Naive thymus-derived CD8-positive, alpha-beta T cell (primary cell): ENCODE data around the gene EPB41L2. TPM values are rescaled to one million over a fixed set of nuclear protein-coding genes. Genes with fewer than 3 reads are reported as not detected.

Experiments used
- ATAC-seq, 2 donors: fragments of 150-1000 bp; cut with Tn5 transposase in 1 of 2; sonication (Bioruptor Pico), chemical (Tn5 transposase) in 1 of 2; 1 replicate in 1 of 2; 2 replicates in 1 of 2; pipeline ENCODE4 v1.10.0; 2021; ENCODE audit warnings: mild to moderate bottlenecking in 2 of 2, moderate library complexity in 2 of 2
- POLR2A ChIA-PET: fragments of 350-600 bp; sonication (Branson Sonifier 250); formaldehyde crosslinking; loops from one replicate; lab custom pipeline; 2021; ENCODE audit warnings: antibody characterized with exemption; lab: Charles Lee
- DNase-seq, 10 donors: peaks; one replicate each; pipeline versions ENCODE4 v3.0.0 to v3.0.0-alpha.2; 2020 to 2022
- H3K27ac Mint-ChIP-seq, 10 donors: one replicate each; pipeline ENCODE4 v1.8.0; 2020 to 2022; ENCODE audit warnings: mild to moderate bottlenecking in 10 of 10, mixed read lengths in 10 of 10, moderate library complexity in 4 of 10, inconsistent platforms in 1 of 10
- H3K27me3 Mint-ChIP-seq, 5 donors: one replicate each; pipeline ENCODE4 v1.8.0; 2021 to 2022; ENCODE audit warnings: mixed read lengths in 5 of 5
- H3K36me3 Mint-ChIP-seq, 3 donors: one replicate each; pipeline ENCODE4 v1.8.0; 2020 to 2022; ENCODE audit warnings: mixed read lengths in 3 of 3, mild to moderate bottlenecking in 2 of 3, inconsistent platforms in 1 of 3
- H3K4me1 Mint-ChIP-seq, 4 donors: one replicate each; pipeline ENCODE4 v1.8.0; 2021 to 2022; ENCODE audit warnings: mixed read lengths in 4 of 4
- H3K4me3 Mint-ChIP-seq, 10 donors: one replicate each; pipeline ENCODE4 v1.8.0; 2020 to 2022; ENCODE audit warnings: mild to moderate bottlenecking in 10 of 10, mixed read lengths in 10 of 10, moderate library complexity in 6 of 10, inconsistent platforms in 1 of 10
- H3K9me3 Mint-ChIP-seq, 9 donors: one replicate each; pipeline ENCODE4 v1.8.0; 2020 to 2022; ENCODE audit warnings: mixed read lengths in 9 of 9, mild to moderate bottlenecking in 3 of 9, inconsistent platforms in 1 of 9, moderate library complexity in 1 of 9
- polyA plus RNA-seq, 3 donors: library from polyadenylated mRNA; unstranded; fragments of 300-500 nt; fragmentation: Illumina TruSeq; gene quantifications; one replicate each; pipeline ENCODE4 v1.2.3, GENCODE V29; 2021
- total RNA-seq, 8 experiments: library from RNA in 2 of 8; stranded (reverse) in 2 of 8; gene quantifications; one replicate each; pipeline ENCODE4 v1.2.3 and lab custom pipeline; 2021 to 2026

The EPB41L2 gene
- total and polyA plus RNA-seq, 5 experiments from 2014 or later = 1.8 to 31.1 (median 3.3) TPM

DNA sequence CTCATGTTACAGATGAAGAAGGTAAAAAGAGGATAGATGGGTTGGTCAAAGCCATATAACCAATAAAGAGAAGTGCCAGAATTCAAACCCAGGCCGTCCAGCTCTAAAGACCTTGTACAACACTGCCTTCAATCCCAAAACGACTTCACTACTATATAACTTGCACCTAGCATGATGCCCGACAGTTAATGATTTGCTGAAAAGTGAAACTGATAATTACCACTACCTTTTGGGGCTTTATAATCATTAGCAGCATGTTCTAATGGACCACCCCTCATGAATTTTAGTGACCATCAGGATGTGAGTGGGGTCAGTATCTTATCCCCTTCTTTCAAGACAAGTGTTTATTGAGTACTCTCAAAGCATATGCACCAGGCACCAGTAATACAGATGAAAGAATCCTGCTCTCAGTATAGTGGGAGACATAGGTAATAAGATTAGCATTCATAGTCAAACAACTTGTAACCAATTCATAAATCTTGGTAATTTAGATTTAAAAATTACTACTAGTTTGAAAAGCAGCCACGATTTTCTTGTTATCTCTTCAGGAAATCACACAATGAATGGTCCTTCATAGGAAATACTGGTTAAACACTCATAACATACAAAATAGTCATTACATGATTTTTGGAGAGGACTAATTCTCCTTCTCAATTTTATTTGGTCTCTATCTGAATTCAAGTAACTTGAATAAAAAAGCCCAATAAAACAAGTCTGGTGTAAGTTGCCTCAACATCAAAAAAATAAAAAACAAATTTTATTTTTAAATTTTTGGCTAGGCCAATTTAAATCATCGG is 98.0 kb downstream of the EPB41L2 start:
- POLR2A ChIA-PET = no interaction called here
- Mint-ChIP-seq H3K36me3 (no peaks in the 10 kb centered on the region), H3K4me1 (peaks cover 0 to 17% (median 0%) of the 10 kb centered on the region in 4 donors), H3K4me3 (no peak overlapping the region), H3K27ac (no peak overlapping the region), H3K27me3 (no peaks in the 10 kb centered on the region), H3K9me3 (no peaks in the 10 kb centered on the region)
- DNase-seq = no peak
- ATAC-seq = no peak

DNA sequence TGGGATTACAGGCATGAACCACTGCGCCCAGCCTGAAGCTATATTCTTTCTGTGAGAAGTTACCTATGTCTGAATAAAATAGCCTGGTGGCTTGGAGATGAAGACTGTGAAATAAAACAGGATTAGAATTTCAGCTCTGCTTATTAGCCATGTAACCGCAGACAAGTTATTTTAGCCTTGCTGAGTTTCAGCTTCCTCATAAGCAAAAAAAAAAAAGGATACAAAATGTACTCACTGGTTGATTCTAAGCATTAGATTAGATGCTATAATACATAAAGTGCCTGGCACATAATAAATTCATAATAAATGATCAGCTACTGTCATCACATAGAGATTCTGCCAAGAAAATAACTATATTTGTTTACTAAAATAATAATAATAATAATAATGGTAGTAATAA is 98.8 kb downstream of the EPB41L2 start:
- H3K4me3 Mint-ChIP-seq = no peak overlapping the region
- DNase-seq = no peak
- H3K4me1 Mint-ChIP-seq = peaks cover 0 to 17% (median 0%) of the 10 kb centered on the region in 4 donors
- H3K27ac Mint-ChIP-seq = no peak overlapping the region
- H3K9me3 Mint-ChIP-seq = no peaks in the 10 kb centered on the region
- H3K36me3 Mint-ChIP-seq = peaks cover 0 to under 1% (median 0%) of the 10 kb centered on the region in 3 donors
- POLR2A ChIA-PET = no interaction called here
- ATAC-seq = no peak
- H3K27me3 Mint-ChIP-seq = no peaks in the 10 kb centered on the region

- ATAC-seq = no peak
- Mint-ChIP-seq H3K4me3 (no peak overlapping the region), H3K36me3 (peaks cover 0 to 10% (median 0%) of the 10 kb centered on the region in 3 donors), H3K27ac (no peak overlapping the region), H3K9me3 (no peaks in the 10 kb centered on the region), H3K27me3 (no peaks in the 10 kb centered on the region), H3K4me1 (peaks cover 0 to 17% (median 1%) of the 10 kb centered on the region in 4 donors)
- POLR2A ChIA-PET = no interaction called here
- DNase-seq = no peak
Observed at GRCh38 chr6:130962966-130963365, 100.1 kb downstream of the EPB41L2 start.

DNA sequence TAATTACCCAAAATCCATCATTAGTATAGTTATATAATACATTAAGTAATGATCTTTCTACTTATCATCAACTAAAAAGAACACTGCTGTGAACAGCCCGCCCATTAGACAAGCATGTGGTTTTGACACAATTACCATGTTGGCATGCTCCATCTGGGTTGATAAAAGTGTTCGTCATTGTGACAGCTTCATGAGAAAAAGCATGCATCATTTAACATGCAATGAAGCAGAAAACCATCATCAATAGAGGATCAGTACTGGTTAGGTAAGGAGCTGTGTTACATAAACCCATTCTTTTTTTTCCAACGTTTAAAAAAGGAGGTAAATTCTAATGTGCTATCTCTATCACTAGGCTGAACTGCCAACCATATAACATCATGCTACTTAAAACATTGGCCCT is 101.9 kb downstream of the EPB41L2 start:
- no peaks in the 10 kb centered on the region for H3K27me3 Mint-ChIP-seq
- peaks cover 1 to 10% (median 2%) of the 10 kb centered on the region in 3 donors for H3K36me3 Mint-ChIP-seq
- no peak overlapping the region for H3K4me3 Mint-ChIP-seq
- POLR2A ChIA-PET = no interaction called here
- no peak overlapping the region for H3K27ac Mint-ChIP-seq
- DNase-seq = no peak
- no peaks in the 10 kb centered on the region for H3K9me3 Mint-ChIP-seq
- peaks cover 0 to 17% (median 1%) of the 10 kb centered on the region in 4 donors for H3K4me1 Mint-ChIP-seq
- ATAC-seq = no peak

DNA sequence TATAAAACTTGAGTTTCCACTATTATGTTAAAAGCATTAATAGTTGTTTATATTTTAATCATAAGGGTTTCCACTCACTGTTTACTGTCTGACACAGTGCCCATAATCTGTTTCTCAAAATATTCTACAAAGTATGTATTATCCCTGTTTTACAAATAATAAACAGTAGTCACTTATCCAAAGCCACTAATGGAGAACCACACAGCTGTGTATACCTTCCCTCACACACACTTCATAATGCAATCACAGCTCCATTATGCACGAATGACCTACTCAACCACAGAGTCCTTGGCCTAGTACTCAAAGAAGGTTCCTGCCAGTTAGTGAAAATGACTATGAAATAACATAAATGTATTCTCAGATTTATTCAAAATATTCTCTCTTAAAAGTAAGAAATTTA is 103.1 kb downstream of the EPB41L2 start:
- H3K36me3 Mint-ChIP-seq = peaks cover 4 to 14% (median 12%) of the 10 kb centered on the region in 3 donors
- H3K27me3 Mint-ChIP-seq = no peaks in the 10 kb centered on the region
- H3K4me1 Mint-ChIP-seq = peaks cover 0 to 17% (median 1%) of the 10 kb centered on the region in 4 donors
- ATAC-seq = no peak
- no peak overlapping the region for H3K27ac Mint-ChIP-seq
- POLR2A ChIA-PET = no interaction called here
- H3K4me3 Mint-ChIP-seq = no peak overlapping the region
- H3K9me3 Mint-ChIP-seq = no peaks in the 10 kb centered on the region
- no peak for DNase-seq

DNA sequence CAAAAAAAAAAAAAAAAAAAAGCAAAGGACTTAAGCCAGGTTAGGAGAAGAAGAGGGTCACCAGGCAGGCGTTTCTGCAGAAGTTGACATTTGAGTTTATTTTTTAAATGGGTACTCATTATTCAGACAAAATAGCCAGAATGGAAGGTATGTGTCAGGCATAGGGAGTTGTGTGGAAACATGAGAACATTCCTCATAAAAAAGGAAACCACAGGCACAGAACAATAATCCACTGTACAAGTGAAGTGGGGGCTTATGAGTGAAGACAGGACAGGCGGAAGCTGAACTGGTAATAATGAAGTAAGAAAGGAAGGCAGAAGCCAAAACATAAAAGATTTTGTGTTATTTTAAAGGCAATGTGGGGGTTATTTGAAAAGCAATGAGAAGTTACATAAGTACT is 104.6 kb downstream of the EPB41L2 start:
- peaks cover 4 to 16% (median 16%) of the 10 kb centered on the region in 3 donors for H3K36me3 Mint-ChIP-seq
- DNase-seq = no peak
- H3K4me3 Mint-ChIP-seq = no peak overlapping the region
- no peaks in the 10 kb centered on the region for H3K27me3 Mint-ChIP-seq
- ATAC-seq = no peak
- POLR2A ChIA-PET = no interaction called here
- H3K4me1 Mint-ChIP-seq = peaks cover 0 to 17% (median 1%) of the 10 kb centered on the region in 4 donors
- no peaks in the 10 kb centered on the region for H3K9me3 Mint-ChIP-seq
- peak overlapping the region in 1 of 10 donors; percentile 30 for H3K27ac Mint-ChIP-seq

DNA sequence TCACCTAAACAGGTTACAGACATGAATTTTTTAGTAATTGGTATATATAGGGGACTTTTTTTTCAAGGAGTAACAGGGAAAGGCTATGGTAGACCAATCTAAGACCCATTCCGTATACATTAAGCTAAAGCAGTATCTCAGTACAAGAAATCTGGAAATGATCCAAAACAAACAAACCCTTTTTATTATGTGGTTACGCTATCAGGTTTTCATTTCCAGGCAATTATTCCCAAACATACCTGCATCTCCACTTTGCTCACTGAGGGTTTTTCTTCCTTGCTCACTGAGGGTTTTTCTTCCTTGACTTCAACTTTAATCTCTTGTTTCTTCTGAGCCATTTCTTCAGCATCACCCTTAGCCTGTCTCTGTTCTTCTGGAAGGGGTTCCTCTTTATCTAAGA is 107.3 kb downstream of the EPB41L2 start:
- Mint-ChIP-seq H3K27me3 (no peaks in the 10 kb centered on the region), H3K9me3 (peaks cover 0 to 3% (median 0%) of the 10 kb centered on the region in 9 donors), H3K4me1 (peaks cover 0 to 2% (median 0%) of the 10 kb centered on the region in 4 donors), H3K27ac (no peak overlapping the region), H3K4me3 (no peak overlapping the region), H3K36me3 (peaks cover 4 to 27% (median 24%) of the 10 kb centered on the region in 3 donors)
- DNase-seq (no peak), ATAC-seq (no peak)
- POLR2A ChIA-PET = no interaction called here

GRCh38 chr6:130949553-130949952 is 113.5 kb downstream of the EPB41L2 start:
- no peak for ATAC-seq
- peaks cover 0 to 3% (median 0%) of the 10 kb centered on the region in 9 donors for H3K9me3 Mint-ChIP-seq
- H3K27me3 Mint-ChIP-seq = peaks cover 0 to 1% (median 0%) of the 10 kb centered on the region in 5 donors

GRCh38 chr6:130947464-130947863 is 115.6 kb downstream of the EPB41L2 start:
- POLR2A ChIA-PET = no interaction called here
- no peak for DNase-seq

More at GRCh38 chr6:130949553-130949952, 113.5 kb downstream of the EPB41L2 start:
- no peak overlapping the region for H3K4me3 Mint-ChIP-seq
- POLR2A ChIA-PET = no interaction called here
- H3K27ac Mint-ChIP-seq = no peak overlapping the region
- peaks cover 0 to 16% (median 8%) of the 10 kb centered on the region in 3 donors for H3K36me3 Mint-ChIP-seq
- no peak for DNase-seq
- H3K4me1 Mint-ChIP-seq = peaks cover 0 to 3% (median 0%) of the 10 kb centered on the region in 4 donors

GRCh38 chr6:130946076-130946475 is 117.0 kb downstream of the EPB41L2 start:
- no peaks in the 10 kb centered on the region for H3K9me3 Mint-ChIP-seq
- H3K4me3 Mint-ChIP-seq = no peak overlapping the region
- ATAC-seq (no peak), DNase-seq (no peak)
- POLR2A ChIA-PET = no interaction called here
- peaks cover 0 to 1% (median 0%) of the 10 kb centered on the region in 5 donors for H3K27me3 Mint-ChIP-seq
- H3K36me3 Mint-ChIP-seq = peaks cover 0 to 8% (median 0%) of the 10 kb centered on the region in 3 donors
- H3K4me1 Mint-ChIP-seq = peaks cover 0 to 3% (median 0%) of the 10 kb centered on the region in 4 donors
- no peak overlapping the region for H3K27ac Mint-ChIP-seq

More at GRCh38 chr6:130947464-130947863, 115.6 kb downstream of the EPB41L2 start:
- no peak for ATAC-seq
- H3K27me3 Mint-ChIP-seq = peaks cover 0 to 1% (median 0%) of the 10 kb centered on the region in 5 donors
- no peak overlapping the region for H3K4me3 Mint-ChIP-seq
- H3K9me3 Mint-ChIP-seq = peaks cover 0 to 3% (median 0%) of the 10 kb centered on the region in 9 donors
- peaks cover 0 to 3% (median 0%) of the 10 kb centered on the region in 4 donors for H3K4me1 Mint-ChIP-seq
- H3K27ac Mint-ChIP-seq = no peak overlapping the region
- peaks cover 0 to 14% (median 8%) of the 10 kb centered on the region in 3 donors for H3K36me3 Mint-ChIP-seq

DNA sequence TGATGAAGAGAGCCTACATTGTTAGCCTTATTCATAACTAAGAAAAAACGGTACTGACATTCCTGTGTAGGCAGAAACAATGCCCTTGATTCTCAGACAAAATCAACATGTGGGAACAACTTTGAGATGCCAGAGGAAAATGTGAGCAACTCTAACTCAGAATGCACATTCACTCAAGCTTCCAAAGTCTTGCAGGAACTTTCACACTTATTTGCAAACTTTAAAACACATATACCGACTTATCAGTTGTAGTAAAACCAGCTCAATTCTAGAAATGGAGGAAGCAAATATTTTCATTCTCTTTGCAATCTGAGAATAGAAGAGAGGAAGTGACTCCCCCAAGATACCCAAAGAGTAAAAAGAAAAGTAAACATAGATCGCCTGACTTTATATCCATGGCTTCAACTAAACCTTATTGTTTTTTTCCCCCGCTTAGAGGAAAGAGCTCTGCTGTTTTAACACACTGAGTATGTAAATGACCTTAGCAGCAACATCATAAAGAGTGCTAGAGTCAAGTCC is 117.6 kb downstream of the EPB41L2 start:
- POLR2A ChIA-PET = no interaction called here
- DNase-seq (no peak), ATAC-seq (no peak)
- Mint-ChIP-seq H3K4me3 (no peak overlapping the region), H3K4me1 (peaks cover 0 to 3% (median 0%) of the 10 kb centered on the region in 4 donors), H3K9me3 (no peaks in the 10 kb centered on the region), H3K27me3 (peaks cover 0 to 1% (median 0%) of the 10 kb centered on the region in 5 donors), H3K36me3 (peaks cover 0 to 8% (median 0%) of the 10 kb centered on the region in 3 donors), H3K27ac (no peak overlapping the region)

GRCh38 chr6:130944486-130944885 is 118.6 kb downstream of the EPB41L2 start:
- H3K4me3 Mint-ChIP-seq = no peak overlapping the region
- DNase-seq (no peak), ATAC-seq (no peak)
- H3K27ac Mint-ChIP-seq = no peak overlapping the region
- peaks cover 0 to 3% (median 0%) of the 10 kb centered on the region in 4 donors for H3K4me1 Mint-ChIP-seq
- H3K36me3 Mint-ChIP-seq = peaks cover 0 to 8% (median 0%) of the 10 kb centered on the region in 3 donors
- peaks cover 0 to 1% (median 0%) of the 10 kb centered on the region in 5 donors for H3K27me3 Mint-ChIP-seq
- peaks cover 0 to 4% (median 0%) of the 10 kb centered on the region in 9 donors for H3K9me3 Mint-ChIP-seq
- POLR2A ChIA-PET = no interaction called here

DNA sequence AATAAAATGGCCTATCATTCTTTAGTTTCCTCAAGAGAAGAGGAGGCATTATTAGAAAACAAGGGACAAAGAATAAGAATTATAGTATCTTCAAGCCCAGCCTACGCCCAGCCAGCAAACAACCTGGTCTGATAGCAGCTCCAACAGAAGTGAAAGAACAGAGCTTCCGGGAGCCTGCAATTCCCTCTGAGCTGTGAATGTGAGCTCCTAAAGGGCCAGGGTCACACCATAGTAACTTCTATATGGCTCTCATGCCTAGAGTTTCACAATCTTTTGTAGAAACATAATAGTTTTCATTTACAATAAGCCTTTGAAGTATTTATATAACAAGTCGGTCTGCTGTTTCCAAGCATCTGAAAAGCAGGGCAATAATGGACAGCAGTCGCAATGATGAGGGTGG is 119.3 kb downstream of the EPB41L2 start:
- DNase-seq (no peak), ATAC-seq (no peak)
- Mint-ChIP-seq H3K27me3 (peaks cover 0 to 1% (median 0%) of the 10 kb centered on the region in 5 donors), H3K4me1 (peaks cover 0 to 3% (median 0%) of the 10 kb centered on the region in 4 donors), H3K27ac (no peak overlapping the region), H3K9me3 (peaks cover 0 to 5% (median 0%) of the 10 kb centered on the region in 9 donors), H3K36me3 (peaks cover 0 to 8% (median 0%) of the 10 kb centered on the region in 3 donors), H3K4me3 (no peak overlapping the region)
- POLR2A ChIA-PET = no interaction called here
